AG10803 (cell line): ENCODE data around the gene GLIS1.

Source experiments
- DNase-seq: peaks from one replicate; pipeline ENCODE4 v3.0.0; 2010; ENCODE audit warnings: low read depth
- H3K4me3 ChIP-seq: 2 replicates; pipeline ENCODE4 v1.5.1; 2011; ENCODE audit warnings: mild to moderate bottlenecking, low read length, control low read depth
- TF ChIP-seq, protein P1 (sequence below): conservative IDR thresholded peaks from 2 replicates; pipeline ENCODE4 v1.5.1; 2011; ENCODE audit warnings: mild to moderate bottlenecking, low read length, control low read depth, inconsistent platforms

The GLIS1 gene

DNA sequence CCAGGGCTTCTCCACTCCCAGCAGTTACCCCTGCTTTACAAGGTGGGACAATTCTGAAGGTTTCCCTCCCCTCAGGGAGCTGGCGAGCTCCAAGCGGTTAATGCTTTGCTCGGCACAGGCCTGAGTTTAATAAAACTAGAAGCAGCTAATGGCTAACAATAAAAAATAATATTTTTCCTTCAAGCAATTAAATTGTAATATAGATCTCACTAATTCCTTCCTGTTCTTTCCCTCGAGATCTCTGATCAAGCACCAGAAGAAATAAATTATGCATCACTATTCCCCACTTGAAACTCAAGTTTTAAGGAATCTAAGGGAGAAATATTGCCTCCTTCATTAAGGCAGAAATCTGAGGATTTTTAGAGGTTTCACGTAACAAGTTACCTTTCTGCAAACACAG, 42.9 kb downstream of the GLIS1 start:
- H3K4me3 ChIP-seq: no peak overlapping the region
- TF ChIP-seq, protein P1, sequence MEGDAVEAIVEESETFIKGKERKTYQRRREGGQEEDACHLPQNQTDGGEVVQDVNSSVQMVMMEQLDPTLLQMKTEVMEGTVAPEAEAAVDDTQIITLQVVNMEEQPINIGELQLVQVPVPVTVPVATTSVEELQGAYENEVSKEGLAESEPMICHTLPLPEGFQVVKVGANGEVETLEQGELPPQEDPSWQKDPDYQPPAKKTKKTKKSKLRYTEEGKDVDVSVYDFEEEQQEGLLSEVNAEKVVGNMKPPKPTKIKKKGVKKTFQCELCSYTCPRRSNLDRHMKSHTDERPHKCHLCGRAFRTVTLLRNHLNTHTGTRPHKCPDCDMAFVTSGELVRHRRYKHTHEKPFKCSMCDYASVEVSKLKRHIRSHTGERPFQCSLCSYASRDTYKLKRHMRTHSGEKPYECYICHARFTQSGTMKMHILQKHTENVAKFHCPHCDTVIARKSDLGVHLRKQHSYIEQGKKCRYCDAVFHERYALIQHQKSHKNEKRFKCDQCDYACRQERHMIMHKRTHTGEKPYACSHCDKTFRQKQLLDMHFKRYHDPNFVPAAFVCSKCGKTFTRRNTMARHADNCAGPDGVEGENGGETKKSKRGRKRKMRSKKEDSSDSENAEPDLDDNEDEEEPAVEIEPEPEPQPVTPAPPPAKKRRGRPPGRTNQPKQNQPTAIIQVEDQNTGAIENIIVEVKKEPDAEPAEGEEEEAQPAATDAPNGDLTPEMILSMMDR: no peak
- no peak for DNase-seq

DNA sequence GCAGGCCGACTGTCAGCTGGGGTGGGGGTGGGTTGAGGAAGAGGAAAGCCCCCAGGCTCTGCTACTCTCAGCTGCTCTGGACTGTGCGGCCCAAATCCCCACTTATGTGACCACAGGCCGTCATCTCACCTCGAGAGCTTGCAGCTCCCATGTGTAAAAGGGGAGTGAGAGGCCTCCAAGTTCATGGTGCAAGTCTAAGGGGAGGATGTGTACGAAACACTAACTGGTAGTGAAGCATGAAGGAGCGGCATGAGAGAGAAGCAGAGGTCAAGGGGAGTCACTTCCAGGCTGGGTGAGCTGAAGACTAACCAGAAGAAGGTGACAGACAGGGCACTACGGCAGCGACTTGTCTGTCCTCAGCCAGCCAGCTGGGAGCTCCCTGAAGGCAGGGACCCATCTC, 43.8 kb downstream of the GLIS1 start:
- no peak overlapping the region for H3K4me3 ChIP-seq
- TF ChIP-seq, protein P1: no peak
- no peak for DNase-seq

DNA sequence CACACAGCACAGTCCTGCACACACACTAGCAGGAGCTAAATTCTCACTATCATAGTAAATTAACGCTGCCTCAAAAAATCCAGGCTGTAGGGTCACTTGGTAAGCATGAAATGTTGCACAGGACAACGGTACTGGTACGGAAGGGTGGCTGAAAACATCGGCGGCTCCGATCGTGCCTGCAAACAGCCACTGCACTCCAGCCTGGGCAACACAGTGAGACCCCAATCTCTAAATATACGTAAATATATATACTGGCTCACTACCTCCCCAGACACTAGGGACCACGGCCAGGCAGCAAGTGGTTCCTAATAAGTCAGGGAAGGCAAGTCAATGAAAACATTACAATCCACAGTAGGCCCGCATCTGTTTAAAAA, 44.3 kb downstream of the GLIS1 start:
- DNase-seq: no peak
- TF ChIP-seq, protein P1: no peak
- no peak overlapping the region for H3K4me3 ChIP-seq

DNA sequence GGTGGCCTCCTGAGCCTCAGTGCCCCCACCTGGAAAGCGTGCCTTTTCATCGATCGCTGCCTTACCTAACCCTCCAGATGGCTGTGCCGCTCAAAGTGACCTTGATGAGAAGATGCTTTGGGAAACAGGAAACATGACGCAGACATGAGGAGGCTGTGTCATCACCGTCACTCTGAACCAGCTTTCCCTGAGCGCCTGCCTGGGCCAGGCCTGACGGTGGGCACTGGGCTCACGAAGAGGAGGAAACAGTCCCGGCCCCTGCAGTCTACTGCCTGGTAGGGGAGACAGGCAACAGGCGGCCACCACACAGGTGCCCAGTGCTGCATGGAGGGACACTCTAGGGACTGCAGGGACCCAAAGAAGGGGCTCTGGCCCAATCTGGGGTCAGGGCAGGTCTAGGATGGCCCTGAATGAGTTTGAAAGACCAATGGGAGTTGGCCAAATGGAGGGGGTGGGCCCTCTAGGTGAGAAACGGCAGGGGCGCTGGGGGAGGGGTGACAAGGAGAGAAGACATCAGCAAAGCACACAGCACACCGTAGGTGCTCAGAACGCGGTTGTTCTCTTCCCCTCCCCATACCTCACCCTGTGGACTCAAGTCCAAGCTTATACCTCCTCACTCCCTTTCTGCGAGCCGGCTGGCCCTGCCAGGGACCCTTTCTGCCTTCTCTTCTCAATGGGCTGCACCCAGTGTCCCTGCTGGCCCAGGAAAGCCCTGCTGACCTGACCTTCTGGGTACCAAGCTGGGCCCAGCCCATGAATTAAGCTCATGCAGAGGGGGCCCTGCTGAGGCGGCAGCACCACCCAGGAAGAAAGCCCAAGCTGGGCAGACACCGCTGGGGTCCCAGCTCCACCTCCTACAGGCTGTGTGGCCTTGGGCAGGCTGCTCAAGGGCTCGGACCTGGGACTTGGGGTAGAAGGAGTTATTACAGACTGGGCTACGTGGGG, 44.9 kb downstream of the GLIS1 start:
- TF ChIP-seq, protein P1: no peak
- DNase-seq: peak; percentile 47
- no peak overlapping the region for H3K4me3 ChIP-seq

DNA sequence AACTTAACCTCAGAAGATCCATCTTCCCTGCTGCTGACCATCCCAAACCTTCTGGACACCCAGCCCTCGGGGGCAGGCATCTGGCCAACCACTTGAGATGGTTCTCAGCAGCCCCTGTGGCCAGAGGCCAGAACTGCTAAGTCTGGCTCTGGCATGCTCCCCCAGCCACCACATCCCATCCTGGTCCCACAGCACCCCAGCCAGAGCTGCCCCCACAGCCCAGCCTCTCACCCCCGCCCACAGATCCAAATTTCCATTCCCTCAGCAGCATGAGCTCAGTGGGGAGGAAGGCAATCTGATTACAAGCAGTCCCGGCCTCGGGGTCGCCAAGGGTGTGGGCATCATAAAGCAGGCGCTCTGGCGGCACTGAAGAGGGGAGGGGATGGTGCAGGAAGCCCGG, 45.6 kb downstream of the GLIS1 start:
- peak; percentile 15 for DNase-seq
- TF ChIP-seq, protein P1: no peak
- no peak overlapping the region for H3K4me3 ChIP-seq

DNA sequence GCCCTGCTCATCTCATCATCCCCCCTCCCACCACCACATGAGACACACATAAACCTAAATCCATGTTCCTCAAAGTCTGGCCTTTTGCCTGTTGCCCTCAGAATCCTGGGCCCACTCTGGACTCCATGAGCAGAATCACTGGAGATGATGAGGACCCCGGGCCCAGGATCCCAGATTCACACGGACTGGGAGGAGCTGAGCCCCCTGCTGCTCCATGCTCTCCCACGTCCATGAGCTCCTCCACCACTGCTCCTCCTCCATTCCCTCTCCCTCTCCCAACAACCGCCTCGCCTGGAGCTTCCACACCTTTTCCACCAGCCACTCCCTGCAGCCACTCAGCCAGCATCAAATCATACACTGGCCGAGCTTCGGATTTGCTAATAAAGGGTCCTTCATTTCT, 47.6 kb downstream of the GLIS1 start:
- TF ChIP-seq, protein P1: no peak
- no peak for DNase-seq
- H3K4me3 ChIP-seq: no peak overlapping the region

DNA sequence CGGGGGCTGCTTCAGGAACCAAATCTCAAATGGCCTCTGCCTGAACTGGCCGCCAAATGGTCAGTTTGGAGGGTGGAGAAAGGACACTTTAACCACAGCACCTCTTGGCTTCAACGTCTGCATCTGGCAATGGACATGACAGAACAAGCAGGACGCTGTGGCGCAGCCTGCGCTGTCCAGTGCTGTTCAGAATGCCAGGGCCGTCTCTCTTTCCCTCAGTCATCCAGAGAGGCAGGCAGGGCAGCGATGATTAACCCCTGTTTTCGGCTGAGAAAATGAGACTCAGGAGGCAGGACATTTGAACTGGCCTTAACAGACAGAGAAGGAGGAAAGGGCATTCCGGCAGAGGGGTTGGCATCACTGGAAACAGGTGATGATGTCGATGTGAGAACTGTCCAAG, 48.6 kb downstream of the GLIS1 start:
- TF ChIP-seq, protein P1: no peak
- no peak for DNase-seq
- H3K4me3 ChIP-seq: no peak overlapping the region
